Anterior cingulate cortex (tissue), 58 donors: Measurements from ENCODE around the gene CTTNBP2NL.

ENCODE experiments used
- DNase-seq, 58 donors: peaks; one replicate each; lab custom pipeline; 2025; lab: John Stamatoyannopoulos, UW

Gene CTTNBP2NL

GRCh38 chr1:112395821-112396652 is at the start of gene CTTNBP2NL:
CTTNBP2NL (plus strand) TSS chr1:112396214; CDS start chr1:112416166, 19,952 bp downstream.
- peak; percentile 68 to 99 (median 95) for DNase-seq

- no peak for DNase-seq
Measured at GRCh38 chr1:112346801-112347350, 49.1 kb upstream of the CTTNBP2NL start.

GRCh38 chr1:112356765-112357164 is 39.2 kb upstream of the CTTNBP2NL start:
- no peak for DNase-seq

- DNase-seq: no peak
Measured at GRCh38 chr1:112357467-112357866, 38.5 kb upstream of the CTTNBP2NL start.

GRCh38 chr1:112358061-112358770 is 37.8 kb upstream of the CTTNBP2NL start:
- no peak for DNase-seq

- peak in 55 of 58 donors; percentile 1 to 81 (median 43) for DNase-seq
Measured at GRCh38 chr1:112358798-112359408, 37.1 kb upstream of the CTTNBP2NL start.

GRCh38 chr1:112359961-112360767 is 35.9 kb upstream of the CTTNBP2NL start:
- peak in 16 of 58 donors; percentile 1 to 64 (median 7) for DNase-seq

GRCh38 chr1:112363636-112364035 is 32.4 kb upstream of the CTTNBP2NL start:
- no peak for DNase-seq

- DNase-seq: no peak
Measured at GRCh38 chr1:112368198-112368597, 27.8 kb upstream of the CTTNBP2NL start.

GRCh38 chr1:112369392-112370285 is 26.4 kb upstream of the CTTNBP2NL start:
- peak in 56 of 58 donors; percentile 7 to 95 (median 75) for DNase-seq

- no peak for DNase-seq
Measured at GRCh38 chr1:112370996-112371395, 25.0 kb upstream of the CTTNBP2NL start.

GRCh38 chr1:112371775-112372174 is 24.2 kb upstream of the CTTNBP2NL start:
- no peak for DNase-seq

- DNase-seq: no peak
Measured at GRCh38 chr1:112373806-112374205, 22.2 kb upstream of the CTTNBP2NL start.

GRCh38 chr1:112375701-112376100 is 20.3 kb upstream of the CTTNBP2NL start:
- DNase-seq: no peak

GRCh38 chr1:112380356-112380755 is 15.7 kb upstream of the CTTNBP2NL start:
- DNase-seq: no peak

GRCh38 chr1:112381324-112382076 is 14.5 kb upstream of the CTTNBP2NL start:
- no peak for DNase-seq

GRCh38 chr1:112383759-112384370 is 12.1 kb upstream of the CTTNBP2NL start:
- DNase-seq: no peak
